SH-SY5Y (cell line): ENCODE results near the gene SIX2.

Experiments used
- GATA2 ChIP-seq: IDR thresholded peaks from 2 replicates; pipeline ENCODE4 v1.6.1; 2011; ENCODE audit warnings: mild to moderate bottlenecking, low read depth, low read length
- GATA3 ChIP-seq: IDR thresholded peaks from 2 replicates; pipeline ENCODE4 v1.6.1; 2011; ENCODE audit warnings: low read depth, mild to moderate bottlenecking, low read length, moderate library complexity

DNA sequence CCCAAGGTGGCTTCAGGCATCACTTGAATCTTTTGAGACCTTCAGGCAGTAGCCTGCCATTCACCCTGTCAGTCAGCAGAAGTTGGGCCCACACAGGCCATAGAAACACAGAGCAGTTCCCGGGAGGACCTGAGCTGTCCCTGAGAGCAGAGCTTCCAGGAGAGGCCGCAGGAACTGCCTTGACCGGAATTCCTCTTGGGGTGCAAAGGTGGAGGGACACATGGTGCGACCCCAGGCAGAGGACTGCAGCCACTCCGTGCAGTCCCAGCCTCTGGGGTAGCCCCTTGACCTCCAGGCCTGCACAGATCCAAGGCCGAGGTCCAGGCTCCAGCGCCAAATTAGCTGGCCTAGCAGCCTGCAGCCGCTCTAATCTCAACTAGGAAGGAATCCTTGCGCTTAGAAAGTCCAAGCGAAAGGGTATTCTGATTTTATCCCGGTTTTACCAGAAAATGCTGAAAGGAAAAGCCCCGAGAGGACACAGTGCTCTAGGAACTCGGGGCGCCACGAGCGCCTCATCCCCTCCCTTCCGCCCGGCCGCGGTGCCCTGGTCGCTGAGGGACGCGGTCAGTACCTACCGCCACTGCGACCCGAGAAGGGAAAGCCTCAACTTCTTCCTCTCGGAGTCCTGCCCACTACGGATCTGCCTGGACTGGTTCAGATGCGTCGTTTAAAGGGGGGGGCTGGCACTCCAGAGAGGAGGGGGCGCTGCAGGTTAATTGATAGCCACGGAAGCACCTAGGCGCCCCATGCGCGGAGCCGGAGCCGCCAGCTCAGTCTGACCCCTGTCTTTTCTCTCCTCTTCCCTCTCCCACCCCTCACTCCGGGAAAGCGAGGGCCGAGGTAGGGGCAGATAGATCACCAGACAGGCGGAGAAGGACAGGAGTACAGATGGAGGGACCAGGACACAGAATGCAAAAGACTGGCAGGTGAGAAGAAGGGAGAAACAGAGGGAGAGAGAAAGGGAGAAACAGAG lies 5.4 kb downstream of the SIX2 start:
- TF ChIP-seq GATA2 (no peak), GATA3 (no peak)
